NCI-H345 treated with DMSO at 0.1 percent for 48 hours (cell line): Measurements from ENCODE around the gene LRRC32.

Source experiments
- DNase-seq: peaks from one replicate; lab custom pipeline; 2025; ENCODE audit not compliant: unreplicated experiment; lab: John Stamatoyannopoulos, UW

The LRRC32 gene

GRCh38 chr11:76664578-76665061, 5.9 kb downstream of the LRRC32 start:
- no peak for DNase-seq

DNA sequence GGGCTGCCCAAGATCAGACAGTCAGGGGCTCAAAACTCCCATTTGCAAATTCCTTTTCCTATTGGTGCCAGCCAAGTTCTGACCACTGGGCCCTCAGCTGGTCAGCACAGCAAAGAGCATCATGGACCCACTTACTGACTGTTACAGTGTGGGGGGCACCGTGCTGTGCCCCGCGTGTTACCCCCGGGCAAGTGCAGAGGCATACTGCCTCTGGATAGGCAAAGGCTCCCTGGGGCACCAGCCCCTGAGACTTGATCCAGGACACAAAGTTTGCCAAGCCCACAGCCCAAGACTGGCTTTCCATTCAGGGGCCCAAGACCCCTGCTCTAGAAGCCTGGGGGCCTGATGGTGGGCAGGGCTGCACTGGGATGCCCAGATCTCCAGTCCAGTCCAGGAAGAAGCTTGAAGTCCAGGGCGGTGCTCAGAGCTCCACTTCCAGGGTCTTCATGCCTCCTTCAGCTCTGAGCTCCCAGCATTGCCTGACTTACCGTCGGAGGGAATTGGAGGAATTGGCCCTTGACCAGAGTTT, 6.6 kb downstream of the LRRC32 start:
- DNase-seq, result no peak

DNA sequence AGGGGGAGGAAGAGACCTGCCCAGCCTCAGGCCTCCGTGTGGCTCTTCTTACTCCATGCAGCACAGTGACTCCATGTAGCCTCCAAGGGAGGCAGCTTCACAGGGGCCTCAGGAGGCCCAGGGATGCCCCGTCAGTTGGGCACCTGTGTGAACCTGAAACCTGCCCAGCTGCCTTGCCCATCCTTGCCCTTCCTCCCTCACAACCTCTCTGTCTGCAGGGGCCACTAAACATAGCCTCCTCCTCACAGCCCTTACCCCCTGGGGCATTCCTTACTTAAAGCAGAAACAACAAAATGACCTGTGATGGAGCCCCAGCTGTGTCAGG, 7.1 kb downstream of the LRRC32 start:
- DNase-seq, result no peak

DNA sequence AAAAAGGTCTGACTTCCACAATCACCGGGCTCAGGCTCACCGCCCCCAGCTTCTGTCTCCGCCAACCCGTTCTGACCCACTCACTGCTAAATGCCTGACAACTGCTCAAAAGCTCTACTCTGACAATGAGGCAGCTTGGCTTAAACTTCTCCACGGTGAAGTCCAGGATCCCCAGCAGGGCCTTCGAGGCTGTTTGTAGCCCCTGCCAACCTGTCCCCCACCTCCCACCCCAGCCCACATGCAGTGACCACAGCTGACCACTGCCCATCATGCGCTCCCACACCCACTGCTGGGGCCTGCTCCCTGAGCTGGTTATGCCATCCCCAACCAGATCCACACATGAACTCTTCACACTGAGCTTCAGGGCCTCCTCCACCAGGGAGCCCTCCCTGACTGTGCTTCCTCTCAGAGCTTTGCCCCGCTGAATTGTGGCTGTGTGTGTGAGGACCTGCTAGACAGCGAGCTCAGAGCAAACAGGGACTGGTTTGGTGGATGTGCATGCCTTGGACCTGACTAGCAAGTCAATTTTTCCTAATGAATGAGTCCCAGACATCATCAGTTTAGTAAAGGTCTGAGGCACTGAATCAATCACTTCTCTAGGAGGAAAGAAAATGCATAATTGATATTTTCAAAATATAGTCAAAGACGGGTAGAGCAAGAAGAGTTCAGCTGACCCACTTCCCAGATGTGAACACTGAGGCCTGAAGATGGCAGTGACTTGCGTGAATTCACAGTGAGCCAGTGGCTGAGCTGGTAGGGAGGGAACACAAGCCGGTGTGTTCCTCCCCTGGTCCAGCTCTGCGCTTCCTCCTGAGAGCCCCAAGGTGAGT, 7.7 kb downstream of the LRRC32 start:
- DNase-seq, result no peak

- no peak for DNase-seq
Observed at GRCh38 chr11:76661834-76662434, 8.6 kb downstream of the LRRC32 start.

- DNase-seq, result no peak
Observed at GRCh38 chr11:76661306-76661751, 9.2 kb downstream of the LRRC32 start.

DNA sequence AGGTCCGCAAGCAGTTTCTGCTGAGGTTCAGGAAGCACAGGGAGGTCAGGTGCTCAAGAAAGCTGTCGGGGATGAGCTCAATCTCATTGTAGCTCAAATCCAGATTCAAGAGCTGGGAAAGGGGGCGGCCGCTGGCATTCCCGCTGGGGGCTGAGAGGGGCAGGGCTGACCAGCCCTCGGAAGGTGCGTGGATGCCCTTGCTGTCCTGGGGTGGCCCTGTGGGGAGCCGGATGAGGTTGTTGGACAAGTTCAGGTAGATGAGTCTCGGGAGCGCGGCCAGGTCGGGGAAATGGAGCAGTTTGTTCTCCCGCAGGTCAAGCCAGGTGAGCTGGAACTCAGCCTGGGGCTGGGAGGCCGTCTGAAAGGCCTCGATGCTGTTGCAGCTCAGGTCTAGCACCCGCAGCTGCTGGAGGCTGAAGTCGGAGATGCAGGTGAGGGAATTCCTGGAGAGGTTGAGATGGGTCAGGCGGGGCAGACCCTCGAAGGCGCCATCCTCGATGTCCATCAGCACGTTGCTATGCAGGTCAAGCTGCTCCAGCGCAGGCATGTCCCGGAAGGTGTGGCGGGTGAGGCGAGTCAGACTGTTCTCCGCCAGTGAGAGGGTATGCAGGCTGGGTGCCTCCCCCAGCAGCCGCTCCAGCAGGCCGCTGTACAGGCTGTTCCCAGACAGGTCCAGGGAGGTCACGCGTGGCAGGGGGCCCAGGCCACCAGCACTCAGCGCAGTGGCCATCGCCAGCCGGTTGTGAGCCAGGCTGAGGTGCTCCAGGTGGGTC, 9.8 kb downstream of the LRRC32 start:
- DNase-seq, result no peak

- no peak for DNase-seq
Observed at GRCh38 chr11:76659672-76660532, 10.6 kb downstream of the LRRC32 start.

- DNase-seq, result no peak
Observed at GRCh38 chr11:76658651-76659650, 11.6 kb downstream of the LRRC32 start.

GRCh38 chr11:76658231-76658630, 12.3 kb downstream of the LRRC32 start:
- DNase-seq, result no peak

GRCh38 chr11:76657187-76658170, 13.1 kb downstream of the LRRC32 start:
- DNase-seq, result no peak

- DNase-seq, result no peak
Observed at GRCh38 chr11:76656571-76657081, 13.9 kb downstream of the LRRC32 start.

DNA sequence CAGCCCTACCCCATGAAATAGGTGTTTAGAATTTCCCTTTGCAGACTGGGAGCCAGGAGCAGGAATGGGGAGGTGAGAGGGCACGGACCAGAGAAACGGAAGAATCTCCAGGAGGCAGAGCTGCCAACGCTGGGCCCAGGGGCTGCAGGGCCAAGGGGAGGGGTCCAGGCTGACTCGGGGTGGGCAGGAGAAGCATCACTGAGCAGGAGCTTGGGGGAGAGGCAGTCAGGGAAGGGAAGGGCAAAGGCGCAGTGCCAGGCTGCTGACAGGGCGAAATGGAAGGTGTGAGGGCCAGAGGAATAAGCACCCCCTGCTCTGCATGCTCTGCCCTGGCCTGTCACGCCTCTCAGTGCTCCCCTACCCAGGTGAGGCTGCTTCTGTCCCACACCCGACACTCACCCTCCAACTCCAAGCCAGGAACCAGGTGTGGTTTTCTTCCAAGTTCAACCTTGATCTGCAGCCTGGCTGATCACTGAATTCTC, 14.5 kb downstream of the LRRC32 start:
- no peak for DNase-seq

GRCh38 chr11:76655501-76656049, 15.0 kb downstream of the LRRC32 start:
- no peak for DNase-seq

- no peak for DNase-seq
Observed at GRCh38 chr11:76654980-76655379, 15.6 kb downstream of the LRRC32 start.

DNA sequence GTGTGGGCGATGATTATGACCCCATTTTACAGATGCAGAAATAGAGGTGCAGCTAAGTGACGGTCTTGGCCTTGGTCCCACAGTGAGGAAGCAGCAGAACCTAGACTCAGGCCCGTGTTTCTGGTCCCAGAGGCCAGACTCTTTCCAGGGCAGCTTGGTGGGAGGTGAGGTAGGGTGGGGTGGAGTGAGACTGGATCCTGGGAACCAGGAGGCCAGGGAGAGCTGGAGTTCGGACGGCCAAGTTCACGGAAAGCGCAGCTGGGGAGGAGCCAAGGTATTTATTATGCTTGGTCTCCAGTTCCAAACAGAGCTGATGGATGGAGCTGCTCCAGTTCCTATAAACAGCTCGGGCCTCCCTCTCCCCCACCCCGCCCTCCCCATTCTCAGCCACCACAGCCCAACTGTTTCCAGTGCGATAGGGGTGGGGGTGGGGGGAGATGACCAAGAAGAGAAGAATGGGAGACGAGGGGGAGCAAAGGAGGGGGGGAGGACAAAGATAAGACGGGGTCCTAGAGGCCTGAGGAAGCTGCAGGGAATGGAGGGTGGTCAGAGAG, 16.2 kb downstream of the LRRC32 start:
- no peak for DNase-seq

DNA sequence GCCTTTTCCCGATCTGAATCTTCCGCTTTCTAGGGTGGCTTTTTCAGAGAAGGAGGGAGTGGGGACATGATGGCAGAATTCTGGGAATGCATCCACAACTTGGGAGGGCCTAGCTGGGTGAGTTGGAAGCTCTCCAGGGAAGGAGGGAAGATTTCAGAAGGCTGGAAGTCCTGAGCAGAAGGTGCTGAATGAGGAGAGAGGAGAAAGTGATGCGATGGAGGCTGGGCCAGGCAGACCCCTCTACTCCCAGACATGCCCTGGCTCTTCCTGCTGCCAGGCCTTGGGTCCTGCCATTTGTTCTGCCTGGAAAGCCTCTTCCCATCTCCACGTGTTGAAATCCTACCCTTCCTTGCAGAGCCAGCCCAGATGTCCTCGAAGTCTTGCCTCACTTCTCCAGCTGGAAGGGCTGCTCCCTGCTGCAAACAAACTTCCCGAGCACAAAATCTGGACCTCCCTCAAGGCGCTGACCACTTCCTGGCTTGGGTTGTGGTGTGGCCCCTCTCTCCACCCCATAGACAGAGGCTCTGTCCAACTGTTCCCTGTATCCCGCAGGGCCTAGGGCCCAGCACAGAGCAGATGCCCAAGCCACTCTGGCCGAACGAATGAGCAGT, 16.8 kb downstream of the LRRC32 start:
- DNase-seq, result no peak
